ENCODE data around the gene DARS1.

The DARS1 gene

DNA sequence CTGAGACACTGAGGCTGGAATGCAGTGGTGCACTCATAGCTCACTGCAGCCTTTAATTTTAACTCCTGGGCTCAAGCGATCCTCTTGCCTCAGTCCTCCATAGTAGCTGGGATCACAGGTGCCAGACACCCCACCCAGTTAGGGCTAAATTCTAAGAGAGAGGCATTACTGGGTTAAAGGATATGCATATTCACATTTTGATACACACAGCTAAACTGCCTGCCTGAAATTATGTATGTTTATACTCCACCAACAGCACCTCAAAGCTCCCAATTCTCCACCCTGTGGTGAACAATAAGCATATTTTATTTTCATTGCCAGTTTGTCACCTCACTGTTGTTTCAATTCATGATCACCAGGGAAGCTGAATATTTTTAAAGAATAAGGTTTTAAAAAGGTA is 90.5 kb downstream of the DARS1 start:
- no peak overlapping the region for H2AFZ ChIP-seq (ENCODE audit: low read length)
- no peaks in the 10 kb centered on the region for H4K20me1 ChIP-seq (ENCODE audit: insufficient read depth, low read length)
- no peaks in the 10 kb centered on the region for H3K9me2 ChIP-seq (ENCODE audit: low read depth, low read length)
- H3K79me2 ChIP-seq (ENCODE audit: insufficient read depth, low read length): no peaks in the 10 kb centered on the region
- H3K36me3 ChIP-seq (ENCODE audit: insufficient read depth, low read length): no peaks in the 10 kb centered on the region
- H3K9ac ChIP-seq (ENCODE audit: low read length): no peak overlapping the region
- H3K9me3 ChIP-seq (ENCODE audit: low read length): no peaks in the 10 kb centered on the region
- no peak overlapping the region for H3K4me2 ChIP-seq (ENCODE audit: low read length)
- H3K4me3 ChIP-seq (ENCODE audit: low read depth, low read length, poor library complexity, severe bottlenecking): no peak overlapping the region
- peaks cover 9% of the 10 kb centered on the region for H3K4me1 ChIP-seq (ENCODE audit: insufficient read depth, low read length, severe bottlenecking)
- no peak overlapping the region for H3K27ac ChIP-seq (ENCODE audit: low read depth, low read length, poor library complexity, severe bottlenecking)
- TF ChIP-seq, protein P1, sequence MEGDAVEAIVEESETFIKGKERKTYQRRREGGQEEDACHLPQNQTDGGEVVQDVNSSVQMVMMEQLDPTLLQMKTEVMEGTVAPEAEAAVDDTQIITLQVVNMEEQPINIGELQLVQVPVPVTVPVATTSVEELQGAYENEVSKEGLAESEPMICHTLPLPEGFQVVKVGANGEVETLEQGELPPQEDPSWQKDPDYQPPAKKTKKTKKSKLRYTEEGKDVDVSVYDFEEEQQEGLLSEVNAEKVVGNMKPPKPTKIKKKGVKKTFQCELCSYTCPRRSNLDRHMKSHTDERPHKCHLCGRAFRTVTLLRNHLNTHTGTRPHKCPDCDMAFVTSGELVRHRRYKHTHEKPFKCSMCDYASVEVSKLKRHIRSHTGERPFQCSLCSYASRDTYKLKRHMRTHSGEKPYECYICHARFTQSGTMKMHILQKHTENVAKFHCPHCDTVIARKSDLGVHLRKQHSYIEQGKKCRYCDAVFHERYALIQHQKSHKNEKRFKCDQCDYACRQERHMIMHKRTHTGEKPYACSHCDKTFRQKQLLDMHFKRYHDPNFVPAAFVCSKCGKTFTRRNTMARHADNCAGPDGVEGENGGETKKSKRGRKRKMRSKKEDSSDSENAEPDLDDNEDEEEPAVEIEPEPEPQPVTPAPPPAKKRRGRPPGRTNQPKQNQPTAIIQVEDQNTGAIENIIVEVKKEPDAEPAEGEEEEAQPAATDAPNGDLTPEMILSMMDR (IDR thresholded peaks at IDR 0.05; ENCODE audit: low read length): no peak
- no peak for TF ChIP-seq EZH2 (IDR thresholded peaks at IDR 0.05; ENCODE audit: borderline replicate concordance, low read length)
- H3K27me3 ChIP-seq (ENCODE audit: insufficient read depth, low read length): no peaks in the 10 kb centered on the region
- H3F3A ChIP-seq (ENCODE audit: insufficient read depth, low read length): no peaks in the 10 kb centered on the region

DNA sequence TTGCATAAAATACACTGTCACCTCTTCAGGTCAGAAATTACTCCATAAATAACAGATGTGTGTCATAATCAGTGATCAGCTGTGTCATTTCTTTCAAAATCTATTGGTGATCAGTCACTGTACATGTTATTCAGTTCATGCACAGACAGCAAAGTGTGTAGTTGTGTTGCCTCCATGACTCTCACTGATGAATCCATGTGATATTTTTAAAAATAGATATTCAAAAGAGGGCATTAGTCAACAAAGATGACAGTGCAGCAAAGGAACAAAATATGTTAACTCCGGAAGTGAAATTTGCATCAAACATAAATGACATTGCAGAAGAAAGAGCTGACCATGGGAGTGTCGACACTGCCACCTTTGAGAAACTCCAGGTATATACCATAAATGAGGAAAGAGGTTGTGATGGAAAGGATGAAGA is 92.0 kb downstream of the DARS1 start:
- H3K36me3 ChIP-seq (ENCODE audit: insufficient read depth, low read length): no peaks in the 10 kb centered on the region
- peaks cover 9% of the 10 kb centered on the region for H3K4me1 ChIP-seq (ENCODE audit: insufficient read depth, low read length, severe bottlenecking)
- no peaks in the 10 kb centered on the region for H4K20me1 ChIP-seq (ENCODE audit: insufficient read depth, low read length)
- TF ChIP-seq EZH2 (IDR thresholded peaks at IDR 0.05; ENCODE audit: borderline replicate concordance, low read length): no peak
- TF ChIP-seq, protein P1 (IDR thresholded peaks at IDR 0.05; ENCODE audit: low read length): peak; percentile 23; the same call in 1 of the 2 replicates
- no peaks in the 10 kb centered on the region for H3K9me3 ChIP-seq (ENCODE audit: low read length)
- no peaks in the 10 kb centered on the region for H3F3A ChIP-seq (ENCODE audit: insufficient read depth, low read length)
- H3K79me2 ChIP-seq (ENCODE audit: insufficient read depth, low read length): no peaks in the 10 kb centered on the region
- no peak overlapping the region for H2AFZ ChIP-seq (ENCODE audit: low read length)
- no peaks in the 10 kb centered on the region for H3K9me2 ChIP-seq (ENCODE audit: low read depth, low read length)
- no peak overlapping the region for H3K27ac ChIP-seq (ENCODE audit: low read depth, low read length, poor library complexity, severe bottlenecking)
- no peaks in the 10 kb centered on the region for H3K27me3 ChIP-seq (ENCODE audit: insufficient read depth, low read length)
- H3K4me2 ChIP-seq (ENCODE audit: low read length): no peak overlapping the region
- no peak overlapping the region for H3K4me3 ChIP-seq (ENCODE audit: low read depth, low read length, poor library complexity, severe bottlenecking)
- no peak overlapping the region for H3K9ac ChIP-seq (ENCODE audit: low read length)

DNA sequence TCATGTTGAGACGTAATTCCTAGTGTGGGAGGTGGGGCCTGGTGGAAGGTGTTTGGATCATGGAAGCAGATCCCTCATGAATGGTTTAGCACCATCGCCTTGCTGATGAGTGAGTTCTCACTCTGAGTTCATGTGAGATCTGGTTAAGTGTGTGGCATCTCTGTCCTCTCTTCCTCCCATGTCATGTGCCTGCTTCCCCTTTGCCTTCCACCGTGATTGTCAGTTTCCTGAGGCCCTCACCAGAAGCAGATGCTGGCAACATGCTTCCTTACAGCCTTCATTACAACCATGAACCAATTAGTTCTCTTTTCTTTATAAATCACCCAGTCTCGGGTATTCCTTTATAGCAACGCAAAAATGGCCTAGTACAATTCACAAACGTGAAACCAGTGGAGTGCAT is 94.6 kb downstream of the DARS1 start:
- H3K4me1 ChIP-seq (ENCODE audit: insufficient read depth, low read length, severe bottlenecking): peaks cover 9% of the 10 kb centered on the region
- no peaks in the 10 kb centered on the region for H3K9me2 ChIP-seq (ENCODE audit: low read depth, low read length)
- H3K9ac ChIP-seq (ENCODE audit: low read length): no peak overlapping the region
- no peak overlapping the region; the same call in 1 of the 2 replicates for H2AFZ ChIP-seq (ENCODE audit: low read length)
- no peaks in the 10 kb centered on the region for H3K9me3 ChIP-seq (ENCODE audit: low read length)
- H3K4me2 ChIP-seq (ENCODE audit: low read length): no peak overlapping the region
- TF ChIP-seq, protein P1 (IDR thresholded peaks at IDR 0.05; ENCODE audit: low read length): no peak
- TF ChIP-seq EZH2 (IDR thresholded peaks at IDR 0.05; ENCODE audit: borderline replicate concordance, low read length): no peak
- no peak overlapping the region for H3K27ac ChIP-seq (ENCODE audit: low read depth, low read length, poor library complexity, severe bottlenecking)
- no peak overlapping the region for H3K4me3 ChIP-seq (ENCODE audit: low read depth, low read length, poor library complexity, severe bottlenecking)
- H3F3A ChIP-seq (ENCODE audit: insufficient read depth, low read length): no peaks in the 10 kb centered on the region
- H3K79me2 ChIP-seq (ENCODE audit: insufficient read depth, low read length): no peaks in the 10 kb centered on the region
- H3K27me3 ChIP-seq (ENCODE audit: insufficient read depth, low read length): no peaks in the 10 kb centered on the region
- H3K36me3 ChIP-seq (ENCODE audit: insufficient read depth, low read length): no peaks in the 10 kb centered on the region
- H4K20me1 ChIP-seq (ENCODE audit: insufficient read depth, low read length): no peaks in the 10 kb centered on the region
